A549 (cell line): ENCODE data around the gene KCNIP4. TPM values are rescaled to one million over a fixed set of nuclear protein-coding genes. Genes with fewer than 3 reads are reported as not detected.

Experiments used
- ATAC-seq, 2 experiments: fragments of 200-7000 bp in 1 of 2; fragments of >200 bp in 1 of 2; cut with Nextera tagmentation in 1 of 2; cut with Tn5 transposase in 1 of 2; 3 replicates each; pipeline versions ENCODE4 v1.8.0 to v1.9.1; 2018 to 2020; ENCODE audit warnings: mild to moderate bottlenecking in 1 of 2, moderate library complexity in 1 of 2
- CTCF ChIA-PET: fragments of 300-600 bp; sonication (Branson Sonifier 250); formaldehyde crosslinking; extraction: SDS; loops from one replicate; lab custom pipeline; 2021; ENCODE audit warnings: antibody characterized with exemption, inconsistent platforms; lab: Yijun Ruan, JAX
- POLR2A ChIA-PET: fragments of 350-600 bp; formaldehyde crosslinking; extraction: SDS; loops from one replicate; lab custom pipeline; 2021; ENCODE audit warnings: antibody characterized with exemption, inconsistent platforms; lab: Yijun Ruan, JAX
- DNase-seq, 2 experiments: peaks; one replicate each; pipeline versions ENCODE4 v3.0.0 to v3.0.0-alpha.2; 2011 to 2016; ENCODE audit warnings: low read depth in 1 of 2, low spot score in 1 of 2
- FAIRE-seq: peaks from 2 replicates; lab custom pipeline; 2011; peaks lifted over from hg19 to GRCh38; lab: Jason Lieb, UNC
- H3K27ac ChIP-seq, 2 experiments: fragments of >200 bp; sonication (Bioruptor Twin); formaldehyde crosslinking; 3 replicates each; pipeline ENCODE4 v1.5.1; 2016 to 2017
- H3K4me1 ChIP-seq: fragments of >200 bp; sonication (Bioruptor Twin); formaldehyde crosslinking; 3 replicates; pipeline ENCODE4 v1.6.1; 2016
- H3K4me2 ChIP-seq: fragments of >200 bp; sonication (Bioruptor Twin); formaldehyde crosslinking; 3 replicates; pipeline ENCODE4 v1.6.1; 2016
- H3K4me3 ChIP-seq: fragments of >200 bp; sonication (Bioruptor Twin); formaldehyde crosslinking; 3 replicates; pipeline ENCODE4 v1.5.1; 2016
- H3K9me3 ChIP-seq: fragments of >200 bp; sonication (Bioruptor Twin); formaldehyde crosslinking; 3 replicates; pipeline ENCODE4 v1.6.1; 2016
- BHLHE40 ChIP-seq: IDR thresholded peaks from 2 replicates; pipeline ENCODE4 v1.6.1; 2012; ENCODE audit warnings: low read depth, low read length, inconsistent platforms
- CBX2 ChIP-seq: fragments of 200-600 bp; sonication (generic); IDR thresholded peaks from 2 replicates; pipeline ENCODE4 v1.6.1; 2016; ENCODE audit warnings: low read depth, mild to moderate bottlenecking, borderline replicate concordance
- CBX8 ChIP-seq: fragments of 200-600 bp; sonication (generic); IDR thresholded peaks from 2 replicates; pipeline ENCODE4 v1.6.1; 2016
- CTCF ChIP-seq: fragments of >200 bp; sonication (Bioruptor Twin); formaldehyde crosslinking; IDR thresholded peaks from 3 replicates; pipeline ENCODE4 v1.5.1; 2016
- E2F6 ChIP-seq: IDR thresholded peaks from 2 replicates; pipeline ENCODE4 v1.6.1; 2012; ENCODE audit warnings: low read depth, borderline replicate concordance
- EHF ChIP-seq: fragments of 250-450 bp; sonication (Bioruptor Pico); IDR thresholded peaks from 2 replicates; pipeline ENCODE4 v1.5.0; 2020; ENCODE audit warnings: mild to moderate bottlenecking
- ESRRA ChIP-seq: fragments of 150-350 bp; IDR thresholded peaks from 2 replicates; pipeline ENCODE4 v1.6.1; 2014; ENCODE audit warnings: mild to moderate bottlenecking, low read length, borderline replicate concordance
- FOSB ChIP-seq: fragments of 250-450 bp; sonication (Bioruptor Pico); IDR thresholded peaks from 2 replicates; pipeline ENCODE4 v1.5.0; 2020; ENCODE audit warnings: mild to moderate bottlenecking, moderate library complexity
- FOSL2 ChIP-seq, 2 experiments: fragments of 450-650 bp in 1 of 2; fragments of >200 bp in 1 of 2; sonication (Bioruptor Twin) in 1 of 2; formaldehyde crosslinking; IDR thresholded peaks; 2 replicates each; pipeline versions ENCODE4 v1.5.0 to v1.6.1; 2016 to 2020; ENCODE audit warnings: mild to moderate bottlenecking in 1 of 2, moderate library complexity in 1 of 2
- GATA3 ChIP-seq: IDR thresholded peaks from 2 replicates; pipeline ENCODE4 v1.6.1; 2012; ENCODE audit warnings: borderline replicate concordance
- HES2 ChIP-seq: fragments of >200 bp; sonication (Bioruptor Twin); formaldehyde crosslinking; IDR thresholded peaks from 2 replicates; pipeline ENCODE4 v1.6.1; 2016
- HMGXB4 ChIP-seq: fragments of 250-450 bp; sonication (Bioruptor Pico); IDR thresholded peaks from 2 replicates; pipeline ENCODE4 v1.5.0; 2021; ENCODE audit warnings: mild to moderate bottlenecking, moderate library complexity, borderline replicate concordance
- HOXA7 ChIP-seq: fragments of 250-450 bp; sonication (Bioruptor Pico); IDR thresholded peaks from 2 replicates; pipeline ENCODE4 v1.5.0; 2020; ENCODE audit warnings: mild to moderate bottlenecking, moderate library complexity
- HOXB13 ChIP-seq: fragments of 250-450 bp; sonication (Bioruptor Pico); IDR thresholded peaks from 2 replicates; pipeline ENCODE4 v1.5.0; 2020; ENCODE audit warnings: low read depth, mild to moderate bottlenecking, moderate library complexity
- HOXB5 ChIP-seq: fragments of 250-450 bp; sonication (Bioruptor Pico); IDR thresholded peaks from 2 replicates; pipeline ENCODE4 v1.5.0; 2020; ENCODE audit warnings: mild to moderate bottlenecking, moderate library complexity
- JUN ChIP-seq, 2 experiments: fragments of >200 bp; sonication (Bioruptor Twin); formaldehyde crosslinking; IDR thresholded peaks; 2 replicates in 1 of 2; 3 replicates in 1 of 2; pipeline ENCODE4 v1.6.1; 2016 to 2017
- KDM1A ChIP-seq: fragments of 200-600 bp; sonication (generic); IDR thresholded peaks from 2 replicates; pipeline ENCODE4 v1.6.1; 2016; ENCODE audit warnings: low read depth, mild to moderate bottlenecking
- KDM5A ChIP-seq: fragments of 200-600 bp; sonication (generic); IDR thresholded peaks from 2 replicates; pipeline ENCODE4 v1.6.1; 2016; ENCODE audit warnings: antibody characterized with exemption, mild to moderate bottlenecking
- MAFK ChIP-seq: fragments of 450-650 bp; IDR thresholded peaks from 2 replicates; pipeline ENCODE4 v1.6.1; 2014; ENCODE audit not compliant: partially characterized antibody
- MAX ChIP-seq: IDR thresholded peaks from 2 replicates; pipeline ENCODE4 v1.6.1; 2012
- NFE2L2 ChIP-seq: fragments of 150-350 bp; conservative IDR thresholded peaks from 2 replicates; pipeline ENCODE4 v1.6.1; 2014; ENCODE audit warnings: low read length
- NPAS2 ChIP-seq: fragments of 250-450 bp; sonication (Bioruptor Pico); IDR thresholded peaks from 2 replicates; pipeline ENCODE4 v1.8.0; 2022; ENCODE audit warnings: mild to moderate bottlenecking, moderate library complexity, borderline replicate concordance
- PBX3 ChIP-seq: IDR thresholded peaks from 2 replicates; pipeline ENCODE4 v1.6.1; 2012
- POLR2A ChIP-seq: IDR thresholded peaks from 2 replicates; pipeline ENCODE4 v1.6.1; 2012; ENCODE audit warnings: mild to moderate bottlenecking, low read length
- RAD21 ChIP-seq, 2 experiments: fragments of >200 bp in 1 of 2; sonication (Bioruptor Twin) in 1 of 2; formaldehyde crosslinking in 1 of 2; IDR thresholded peaks in 1 of 2; conservative IDR thresholded peaks in 1 of 2; 2 replicates in 1 of 2; 3 replicates in 1 of 2; pipeline ENCODE4 v1.6.1; 2012 to 2018; ENCODE audit warnings: inconsistent platforms in 1 of 2
- RFX5 ChIP-seq: fragments of 450-650 bp; IDR thresholded peaks from 2 replicates; pipeline ENCODE4 v1.7.1; 2014; ENCODE audit warnings: antibody characterized with exemption, mild to moderate bottlenecking, moderate library complexity
- RNF2 ChIP-seq: fragments of 200-600 bp; sonication (generic); IDR thresholded peaks from 2 replicates; pipeline ENCODE4 v1.6.1; 2016; ENCODE audit warnings: low read depth, mild to moderate bottlenecking, antibody characterized with exemption, moderate library complexity, borderline replicate concordance
- SMC3 ChIP-seq: fragments of >200 bp; sonication (Bioruptor Twin); formaldehyde crosslinking; IDR thresholded peaks from 3 replicates; pipeline ENCODE4 v1.6.1; 2018; ENCODE audit warnings: inconsistent platforms
- TP53 ChIP-seq: fragments of 250-450 bp; sonication (Bioruptor Pico); IDR thresholded peaks from 2 replicates; pipeline ENCODE4 v1.5.0; 2021; ENCODE audit warnings: mild to moderate bottlenecking, moderate library complexity
- USF2 ChIP-seq: fragments of 450-650 bp; IDR thresholded peaks from 2 replicates; pipeline ENCODE4 v1.6.1; 2014; ENCODE audit warnings: antibody characterized with exemption
- ZC3H11A ChIP-seq: fragments of 450-650 bp; IDR thresholded peaks from 2 replicates; pipeline ENCODE4 v1.6.1; 2014; ENCODE audit warnings: antibody characterized with exemption, mild to moderate bottlenecking
- ZNF302 ChIP-seq: fragments of 250-450 bp; sonication (Bioruptor Pico); IDR thresholded peaks from 2 replicates; pipeline ENCODE4 v1.9.0; 2021; ENCODE audit warnings: inconsistent platforms, mild to moderate bottlenecking, moderate library complexity
- WGBS: methylation state at CpG from one replicate; pipeline ENCODE4 v1.1.6; 2017; ENCODE audit errors: missing lambda C conversion rate; 5-methylcytosine and 5-hydroxymethylcytosine counted together
- polyA plus RNA-seq, 4 experiments: library from polyadenylated mRNA; depleted of rRNA in 3 of 4; stranded (reverse); fragments of >200 nt; fragmentation: RNase III in 1 of 4; extraction: RNeasy Plus Mini Kit Qiagen cat#74134 plus additional on column Dnase treatment in 1 of 4; gene quantifications; 2 replicates in 3 of 4; 3 replicates in 1 of 4; pipeline ENCODE4 v1.2.3, GENCODE V29; 2011 to 2017

KCNIP4 gene
- polyA plus RNA-seq, 2 of the 4 experiments (the other 2 are of a cell fraction) = not detected

GRCh38 chr4:20711335-20711734 is 1237.2 kb downstream of the KCNIP4 start:
- no peak for ATAC-seq
- DNase-seq = no peak
- WGBS = 89% methylated on average over 2 of the region's 2 CpGs
- no peaks in the 10 kb centered on the region for H3K4me1 ChIP-seq
- no peak for TF ChIP-seq RFX5
- no peak for TF ChIP-seq KDM1A
- TF ChIP-seq POLR2A = no peak
- TF ChIP-seq ZNF302 (CRISPR knock-in tag) = no peak
- TF ChIP-seq KDM5A = no peak
- no peak for TF ChIP-seq MAFK
- TF ChIP-seq SMC3 = no peak
- TF ChIP-seq HMGXB4 (CRISPR knock-in tag) = no peak
- TF ChIP-seq RNF2 = no peak
- no peak for TF ChIP-seq TP53 (CRISPR knock-in tag)
- TF ChIP-seq FOSL2 (IDR thresholded peaks at IDR 0.05) = no peak
- no peak for TF ChIP-seq FOSL2 (CRISPR knock-in tag; IDR thresholded peaks at IDR 0.05)
- no peak for TF ChIP-seq PBX3
- TF ChIP-seq NFE2L2 = no peak
- no peak for TF ChIP-seq CBX2
- TF ChIP-seq MAX = no peak
- TF ChIP-seq HOXB13 (CRISPR knock-in tag) = no peak
- TF ChIP-seq FOSB (CRISPR knock-in tag) = no peak
- TF ChIP-seq ZC3H11A = no peak
- TF ChIP-seq BHLHE40 = no peak
- TF ChIP-seq, all 56 proteins: peak for 0
- no peak overlapping the region for H3K4me2 ChIP-seq
- FAIRE-seq = no peak
- no peak overlapping the region for H3K27ac ChIP-seq
- H3K4me3 ChIP-seq = no peak overlapping the region
- ChIA-PET CTCF (no interaction called here), POLR2A (no interaction called here)
- no peaks in the 10 kb centered on the region for H3K9me3 ChIP-seq

- Histone ChIP-seq H3K4me3 (peak within 1 kb of the TSS; percentile 89), H3K27ac (peak within 1 kb of the TSS; percentile 84 to 92), H3K9me3 (no peaks in the 10 kb centered on the region), H3K4me1 (peaks cover 9% of the 10 kb centered on the region; the same call in 1 of the 3 replicates), H3K4me2 (peak within 1 kb of the TSS; percentile 92)
- no peak for FAIRE-seq
- POLR2A ChIA-PET = no interaction called here
- ATAC-seq = peak; percentile 100
- DNase-seq = peak; percentile 67 to 90
- 2% methylated on average over 26 of the region's 60 CpGs for WGBS
- CTCF ChIA-PET = interaction anchor here (2.3 kb wide), 1 partner anchor 15 kb away, joined by 6 read pairs; no protein-coding TSS in a partner anchor
- TF ChIP-seq BHLHE40 (no peak), HOXA7 (CRISPR knock-in tag) (no peak), CTCF (no peak), USF2 (peak; percentile 85), JUN (IDR thresholded peaks at IDR 0.05) (peak; percentile 30 to 33; a peak in 2 of 5 replicates), HOXB5 (CRISPR knock-in tag) (no peak), GATA3 (no peak), HES2 (no peak), ESRRA (no peak), CBX8 (no peak), POLR2A (peak; percentile 26; the same call in 1 of the 2 replicates), EHF (CRISPR knock-in tag) (no peak), E2F6 (peak; percentile 83), NPAS2 (CRISPR knock-in tag) (no peak), KDM5A (peak; percentile 64), RAD21 (conservative IDR thresholded peaks at IDR 0.05 in 1 of 2, IDR thresholded peaks at IDR 0.05 in 1 of 2) (no peak), TP53 (CRISPR knock-in tag) (no peak), RNF2 (no peak)
These were observed 1248.4 kb downstream of the KCNIP4 start, which contains the start of gene PACRGL for GRCh38 chr4:20700007-20700761. Gene PACRGL, plus strand, starts transcription at chr4:20700458. Its CDS starts 4,024 bp downstream, at chr4:20704482.
